GM12891 (cell line): ENCODE results near the gene TVP23B.
"Not testable (repeated sequence)": the region's sequence is repeated elsewhere in the genome, so short reads cannot be mapped to it uniquely, and the experiment has no call there.

Source experiments
- POLR2A ChIP-seq: IDR thresholded peaks from 2 replicates; pipeline ENCODE4 v1.6.1; 2011; ENCODE audit warnings: low read depth, low read length, control low read depth
- TAF1 ChIP-seq: IDR thresholded peaks from 2 replicates; pipeline ENCODE4 v1.6.1; 2011; ENCODE audit warnings: low read depth, low read length, control low read depth

DNA sequence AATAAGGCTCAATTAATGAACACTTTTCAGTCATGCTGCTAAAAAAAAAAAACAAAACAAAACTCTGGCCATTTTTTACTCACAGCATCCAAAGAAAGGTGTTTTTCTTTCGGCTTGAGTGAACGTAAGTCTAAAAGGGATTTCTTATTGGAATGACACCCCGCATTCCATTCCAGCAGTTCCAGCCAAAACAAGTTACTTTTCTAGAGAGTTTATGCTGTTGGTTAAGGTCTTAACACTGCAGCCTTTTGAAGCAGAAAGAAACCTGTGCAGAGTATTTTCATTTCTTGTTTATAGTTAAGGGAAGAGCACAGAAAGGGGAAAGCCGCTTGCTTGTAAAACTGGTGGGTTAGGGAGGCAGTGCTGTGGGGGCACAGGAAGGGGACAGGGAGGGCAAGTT lies 9.9 kb upstream of the TVP23B start:
- not testable (repeated sequence) for TF ChIP-seq POLR2A, TAF1
